Endothelial cell of umbilical vein (primary cell): ENCODE measurements around the gene HOXA4.

Experiments used
- CTCF ChIP-seq, 2 donors: IDR thresholded peaks; 1 replicate in 1 of 2; 2 replicates in 1 of 2; pipeline ENCODE4 v1.5.1; 2011; ENCODE audit warnings: low read length in 2 of 2, mild to moderate bottlenecking in 2 of 2, moderate library complexity in 2 of 2, control low read depth in 1 of 2, inconsistent platforms in 1 of 2, low read depth in 1 of 2; ENCODE audit not compliant: insufficient read depth in 1 of 2; ENCODE audit errors: extremely low read depth in 1 of 2
- EZH2 ChIP-seq: IDR thresholded peaks from 2 replicates; pipeline ENCODE4 v1.6.1; 2012; ENCODE audit warnings: borderline replicate concordance, low read depth, mild to moderate bottlenecking, moderate library complexity, low read length, inconsistent platforms; ENCODE audit not compliant: severe bottlenecking
- FOS ChIP-seq: IDR thresholded peaks from 2 replicates; pipeline ENCODE4 v1.6.1; 2011; ENCODE audit warnings: mild to moderate bottlenecking, low read length, moderate library complexity, borderline replicate concordance; ENCODE audit not compliant: insufficient read depth
- MAX ChIP-seq: IDR thresholded peaks from 2 replicates; pipeline ENCODE4 v1.6.1; 2011; ENCODE audit not compliant: insufficient read depth, insufficient read length
- MYC ChIP-seq: IDR thresholded peaks from one replicate; pipeline ENCODE4 v1.6.1; 2011; ENCODE audit warnings: mild to moderate bottlenecking, low read depth, low read length
- POLR2A ChIP-seq: IDR thresholded peaks from 2 replicates; pipeline ENCODE4 v1.6.1; 2012; ENCODE audit warnings: low read depth, mild to moderate bottlenecking, control low read depth, low read length
- POLR2AphosphoS5 ChIP-seq: IDR thresholded peaks from 2 replicates; pipeline ENCODE4 v1.6.1; 2012; ENCODE audit warnings: low read depth, mild to moderate bottlenecking, control low read depth, low read length, moderate library complexity; ENCODE audit not compliant: insufficient read depth

DNA sequence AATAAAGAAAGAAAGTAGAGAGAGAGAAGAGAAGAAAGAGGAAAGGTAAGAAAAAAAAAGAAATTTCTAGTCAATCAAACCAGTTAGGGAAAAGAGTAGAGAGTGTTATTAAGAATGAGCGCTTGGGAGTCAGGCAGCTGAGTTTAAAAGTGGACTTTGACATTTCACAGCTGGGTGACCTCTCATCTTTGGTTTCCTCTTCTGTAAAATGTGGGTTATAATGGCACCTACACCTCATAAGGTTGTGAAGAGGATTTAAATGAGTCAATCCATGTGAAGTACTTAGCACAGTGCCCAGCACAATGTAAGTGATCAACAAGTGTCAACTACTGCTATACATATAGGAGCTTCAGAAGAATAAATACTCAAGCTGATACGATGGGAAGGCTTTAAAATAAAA is 46.9 kb downstream of the HOXA4 start:
- TF ChIP-seq CTCF (IDR thresholded peaks at IDR 0.05; ENCODE audit: extremely low read depth in 1 of 2, insufficient read depth in 1 of 2, low read depth in 1 of 2, low read length in 2 of 2) (no peak), POLR2A (no peak), EZH2 (no peak), MAX (no peak), FOS (no peak), POLR2AphosphoS5 (no peak), MYC (no peak)
